AG04449 (cell line): ENCODE measurements around the gene EN2.

Experiments used
- CTCF ChIA-PET: fragments of 350-600 bp; formaldehyde crosslinking; extraction: SDS; loops from one replicate; lab custom pipeline; 2021; ENCODE audit warnings: antibody characterized with exemption; lab: Yijun Ruan, JAX
- POLR2A ChIA-PET: fragments of 400-600, 350-600 bp; formaldehyde crosslinking; extraction: SDS; loops from one replicate; lab custom pipeline; 2020; ENCODE audit warnings: antibody characterized with exemption, inconsistent platforms; lab: Yijun Ruan, JAX
- DNase-seq: peaks from one replicate; pipeline ENCODE4 v3.0.0-alpha.2; 2010; ENCODE audit warnings: low read depth, low spot score
- H3K4me3 ChIP-seq: 2 replicates; pipeline ENCODE4 v1.5.1; 2011; ENCODE audit warnings: low read depth, mild to moderate bottlenecking, control low read depth, low read length
- CTCF ChIP-seq: IDR thresholded peaks from one replicate; pipeline ENCODE4 v1.5.1; 2011; ENCODE audit warnings: mild to moderate bottlenecking, moderate library complexity, low read length, control low read depth, inconsistent platforms; ENCODE audit not compliant: insufficient read depth; ENCODE audit errors: missing control alignments

Gene EN2

GRCh38 chr7:155488483-155489127 is 30.7 kb downstream of the EN2 start:
- H3K4me3 ChIP-seq: no peak overlapping the region
- no peak for DNase-seq
- ChIA-PET POLR2A (no interaction called here), CTCF (no interaction called here)
- no peak for TF ChIP-seq CTCF

GRCh38 chr7:155489158-155489840 is 31.4 kb downstream of the EN2 start:
- no peak for DNase-seq
- TF ChIP-seq CTCF: no peak
- ChIA-PET POLR2A (no interaction called here), CTCF (no interaction called here)
- H3K4me3 ChIP-seq: no peak overlapping the region

GRCh38 chr7:155489862-155490696 is 32.1 kb downstream of the EN2 start:
- ChIA-PET CTCF (no interaction called here), POLR2A (no interaction called here)
- no peak for DNase-seq
- no peak for TF ChIP-seq CTCF
- H3K4me3 ChIP-seq: no peak overlapping the region

GRCh38 chr7:155490697-155491628 is 33.0 kb downstream of the EN2 start:
- H3K4me3 ChIP-seq: no peak overlapping the region
- TF ChIP-seq CTCF: no peak
- POLR2A ChIA-PET: no interaction called here
- CTCF ChIA-PET: no interaction called here
- no peak for DNase-seq

- H3K4me3 ChIP-seq: no peak overlapping the region
- POLR2A ChIA-PET: no interaction called here
- CTCF ChIA-PET: no interaction called here
- DNase-seq: no peak
- no peak for TF ChIP-seq CTCF
Observed at GRCh38 chr7:155491812-155492211, 33.9 kb downstream of the EN2 start.
